Mononuclear cell (primary cell): ENCODE results near the gene HEBP2. TPM values are rescaled to one million over a fixed set of nuclear protein-coding genes. Genes with fewer than 3 reads are reported as not detected.

Source experiments
- H3K27me3 ChIP-seq: 2 replicates; pipeline ENCODE4 v1.6.0; 2011; ENCODE audit warnings: low read length, control low read depth; ENCODE audit not compliant: insufficient read depth
- H3K4me1 ChIP-seq: 2 replicates; pipeline ENCODE4 v1.5.1; 2011; ENCODE audit warnings: mild to moderate bottlenecking, low read length, control low read depth; ENCODE audit not compliant: insufficient read depth
- H3K4me3 ChIP-seq: 2 replicates; pipeline ENCODE4 v1.5.1; 2011; ENCODE audit warnings: mild to moderate bottlenecking, low read length, moderate library complexity
- H3K9me3 ChIP-seq: 2 replicates; pipeline ENCODE4 v1.5.1; 2011; ENCODE audit warnings: low read depth, mild to moderate bottlenecking, control low read depth, low read length
- total RNA-seq: library from RNA; depleted of rRNA; stranded (reverse); fragments of >200 nt; gene quantifications from one replicate; pipeline ENCODE4 v1.2.3, GENCODE V29; 2012

HEBP2 gene
- total RNA-seq, 1 donor = 52.9 TPM

GRCh38 chr6:138450445-138450844 lies 46.4 kb downstream of the HEBP2 start:
- Histone ChIP-seq H3K4me1 (peaks cover 8% of the 10 kb centered on the region), H3K27me3 (no peaks in the 10 kb centered on the region), H3K9me3 (no peaks in the 10 kb centered on the region), H3K4me3 (no peak overlapping the region)

- Histone ChIP-seq H3K9me3 (no peaks in the 10 kb centered on the region), H3K27me3 (no peaks in the 10 kb centered on the region), H3K4me3 (no peak overlapping the region), H3K4me1 (peaks cover 14% of the 10 kb centered on the region)
Measured at GRCh38 chr6:138451043-138451442, 47.0 kb downstream of the HEBP2 start.

GRCh38 chr6:138454981-138455706 lies 51.1 kb downstream of the HEBP2 start:
- Histone ChIP-seq H3K9me3 (no peaks in the 10 kb centered on the region), H3K4me1 (peaks cover 23% of the 10 kb centered on the region), H3K27me3 (no peaks in the 10 kb centered on the region), H3K4me3 (no peak overlapping the region)

GRCh38 chr6:138455746-138456400 lies 51.9 kb downstream of the HEBP2 start:
- Histone ChIP-seq H3K4me1 (peaks cover 23% of the 10 kb centered on the region), H3K4me3 (no peak overlapping the region), H3K9me3 (no peaks in the 10 kb centered on the region), H3K27me3 (no peaks in the 10 kb centered on the region)

GRCh38 chr6:138456401-138456790 lies 52.4 kb downstream of the HEBP2 start:
- Histone ChIP-seq H3K27me3 (no peaks in the 10 kb centered on the region), H3K9me3 (no peaks in the 10 kb centered on the region), H3K4me1 (peaks cover 23% of the 10 kb centered on the region), H3K4me3 (no peak overlapping the region)

GRCh38 chr6:138461647-138462046 lies 57.6 kb downstream of the HEBP2 start:
- no peaks in the 10 kb centered on the region for H3K27me3 ChIP-seq
- H3K4me3 ChIP-seq = no peak overlapping the region
- H3K4me1 ChIP-seq = peaks cover 3% of the 10 kb centered on the region
- no peaks in the 10 kb centered on the region for H3K9me3 ChIP-seq

- Histone ChIP-seq H3K4me3 (no peak overlapping the region), H3K4me1 (no peaks in the 10 kb centered on the region), H3K27me3 (no peaks in the 10 kb centered on the region), H3K9me3 (no peaks in the 10 kb centered on the region)
Measured at GRCh38 chr6:138464085-138464484, 60.1 kb downstream of the HEBP2 start.

GRCh38 chr6:138465007-138465645 lies 61.1 kb downstream of the HEBP2 start:
- H3K4me3 ChIP-seq = no peak overlapping the region
- no peaks in the 10 kb centered on the region for H3K9me3 ChIP-seq
- H3K27me3 ChIP-seq = no peaks in the 10 kb centered on the region
- no peaks in the 10 kb centered on the region for H3K4me1 ChIP-seq

GRCh38 chr6:138467901-138468300 lies 63.9 kb downstream of the HEBP2 start:
- no peaks in the 10 kb centered on the region for H3K27me3 ChIP-seq
- H3K9me3 ChIP-seq = no peaks in the 10 kb centered on the region
- no peak overlapping the region for H3K4me3 ChIP-seq
- no peaks in the 10 kb centered on the region for H3K4me1 ChIP-seq

GRCh38 chr6:138468320-138469015 lies 64.4 kb downstream of the HEBP2 start:
- Histone ChIP-seq H3K4me3 (no peak overlapping the region), H3K4me1 (no peaks in the 10 kb centered on the region), H3K27me3 (no peaks in the 10 kb centered on the region), H3K9me3 (no peaks in the 10 kb centered on the region)

Other genes with a start within 250 kb of the HEBP2 start
- under 0.01 TPM for gene ARFGEF3, start 242.3 kb upstream of the HEBP2 start, total RNA-seq
- not detected for gene PBOV1, start 185.7 kb upstream of the HEBP2 start, total RNA-seq
- gene SMIM28, start 26.3 kb upstream of the HEBP2 start, total RNA-seq = not detected
- 0.63 TPM for gene NHSL1, start 95.3 kb downstream of the HEBP2 start, total RNA-seq